GM12878 (cell line): Measurements from ENCODE around the gene TRABD2A. TPM values are rescaled to one million over a fixed set of nuclear protein-coding genes. Genes with fewer than 3 reads are reported as not detected.

Source experiments
- ATAC-seq: fragments of 200-7000 bp; cut with Tn5 transposase; 3 replicates; pipeline ENCODE4 v1.9.1; 2020; ENCODE audit warnings: mild to moderate bottlenecking, moderate library complexity
- BruUV-seq: library from RNA; stranded (reverse); fragments of 400-500 nt; replicated peaks from 2 replicates; lab custom pipeline; 2021; lab: Mats Ljungman, UMichigan
- CTCF ChIA-PET: fragments of 300-600 bp; sonication (Branson Sonifier 250); formaldehyde crosslinking; extraction: SDS; loops from one replicate; lab custom pipeline; 2021; ENCODE audit warnings: inconsistent platforms; lab: Yijun Ruan, JAX
- POLR2A ChIA-PET: fragments of 350-600 bp; formaldehyde crosslinking; extraction: SDS; loops from one replicate; lab custom pipeline; 2021; ENCODE audit warnings: inconsistent platforms; lab: Charles Lee
- RAD21 ChIA-PET: fragments of 300-600 bp; sonication (Branson Sonifier 250); formaldehyde crosslinking; loops from one replicate; lab custom pipeline; 2023; ENCODE audit warnings: antibody characterized with exemption; ENCODE audit not compliant: unreplicated experiment; lab: Charles Lee
- SMC1A ChIA-PET: fragments of 300-600 bp; sonication (Branson Sonifier 250); formaldehyde crosslinking; loops from one replicate; lab custom pipeline; 2023; ENCODE audit not compliant: unreplicated experiment, uncharacterized antibody; lab: Charles Lee
- DNase-seq: peaks from one replicate; pipeline ENCODE4 v3.0.0-alpha.2; 2011; ENCODE audit warnings: low read depth, low spot score
- FAIRE-seq: peaks from 3 replicates; lab custom pipeline; 2011; peaks lifted over from hg19 to GRCh38; lab: Jason Lieb, UNC
- H2AFZ ChIP-seq: 2 replicates; pipeline ENCODE4 v1.6.0; 2011; ENCODE audit warnings: low read depth, low read length, control low read depth; ENCODE audit not compliant: control insufficient read depth
- H3K27ac ChIP-seq: 2 replicates; pipeline ENCODE4 v1.5.1; 2011; ENCODE audit warnings: control low read depth; ENCODE audit not compliant: control insufficient read depth, insufficient read depth
- H3K27me3 ChIP-seq, 2 experiments: replicated peaks in 1 of 2; 2 replicates each; pipeline versions ENCODE4 v1.6.0 to v1.6.1; 2011; ENCODE audit warnings: low read length in 1 of 2; ENCODE audit not compliant: control insufficient read depth in 2 of 2, insufficient read depth in 2 of 2
- H3K36me3 ChIP-seq, 2 experiments: 2 replicates each; pipeline ENCODE4 v1.5.1; 2011; ENCODE audit warnings: low read length in 1 of 2; ENCODE audit not compliant: control insufficient read depth in 2 of 2, insufficient read depth in 2 of 2
- H3K4me1 ChIP-seq: 2 replicates; pipeline ENCODE4 v1.6.1; 2011; ENCODE audit warnings: mild to moderate bottlenecking, low read length, moderate library complexity, mixed read lengths; ENCODE audit not compliant: control insufficient read depth, insufficient read depth
- H3K4me2 ChIP-seq: 2 replicates; pipeline ENCODE4 v1.6.0; 2011; ENCODE audit warnings: control low read depth; ENCODE audit not compliant: control insufficient read depth, insufficient read depth
- H3K4me3 ChIP-seq: fragments of 200-600 bp; sonication (generic); 2 replicates; pipeline ENCODE4 v1.5.1; 2016
- H3K79me2 ChIP-seq: 2 replicates; pipeline ENCODE4 v1.6.0; 2011; ENCODE audit warnings: low read length; ENCODE audit not compliant: control insufficient read depth, insufficient read depth
- H3K9ac ChIP-seq: 2 replicates; pipeline ENCODE4 v1.8.0; 2011; ENCODE audit warnings: low read length, control low read depth, mixed read lengths; ENCODE audit not compliant: control insufficient read depth, insufficient read depth
- H3K9me3 ChIP-seq: replicated peaks from 3 replicates; pipeline ENCODE4 v1.5.1; 2011; ENCODE audit warnings: mild to moderate bottlenecking, low read length; ENCODE audit not compliant: control insufficient read depth, insufficient read depth
- H4K20me1 ChIP-seq: 2 replicates; pipeline ENCODE4 v1.6.0; 2011; ENCODE audit not compliant: control insufficient read depth, insufficient read depth
- EED ChIP-seq: sonication (generic); IDR thresholded peaks from 2 replicates; pipeline ENCODE4 v1.6.1; 2016; ENCODE audit warnings: antibody characterized with exemption, low read depth
- EZH2 ChIP-seq: IDR thresholded peaks from 2 replicates; pipeline ENCODE4 v1.6.1; 2012; ENCODE audit warnings: low read depth, mild to moderate bottlenecking, control low read depth, inconsistent platforms, low read length, borderline replicate concordance; ENCODE audit not compliant: control insufficient read depth
- FOS ChIP-seq: IDR thresholded peaks from 3 replicates; pipeline ENCODE4 v1.6.1; 2011; ENCODE audit warnings: borderline replicate concordance; ENCODE audit not compliant: insufficient read length; ENCODE audit errors: extremely low read depth
- HDAC6 ChIP-seq: fragments of 200-600 bp; sonication (generic); IDR thresholded peaks from one replicate; pipeline ENCODE4 v1.8.0; 2017; ENCODE audit warnings: antibody characterized with exemption; ENCODE audit not compliant: unreplicated experiment
- IKZF2 ChIP-seq, 2 experiments: fragments of 450-650 bp; IDR thresholded peaks; 2 replicates each; pipeline ENCODE4 v1.6.1; 2017; ENCODE audit warnings: mild to moderate bottlenecking in 2 of 2, moderate library complexity in 2 of 2
- JUND ChIP-seq: IDR thresholded peaks from 2 replicates; pipeline ENCODE4 v1.6.1; 2012; ENCODE audit warnings: low read depth, mild to moderate bottlenecking, low read length, improper control_type of control experiment, moderate library complexity
- MXI1 ChIP-seq: fragments of 150-350 bp; IDR thresholded peaks from 2 replicates; pipeline ENCODE4 v1.6.1; 2011; ENCODE audit warnings: low read depth, mild to moderate bottlenecking, inconsistent platforms, low read length, improper control_type of control experiment
- NFIC ChIP-seq: IDR thresholded peaks from 2 replicates; pipeline ENCODE4 v1.6.1; 2012; ENCODE audit warnings: low read depth, mild to moderate bottlenecking, inconsistent platforms, low read length, moderate library complexity
- PAX5 ChIP-seq: IDR thresholded peaks from 2 replicates; pipeline ENCODE4 v1.6.1; 2011; ENCODE audit warnings: low read depth, low read length, borderline replicate concordance
- SPI1 ChIP-seq: IDR thresholded peaks from 2 replicates; pipeline ENCODE4 v1.6.1; 2011; ENCODE audit warnings: low read depth, mild to moderate bottlenecking, low read length, moderate library complexity, borderline replicate concordance; ENCODE audit not compliant: insufficient read depth
- STAT1 ChIP-seq: fragments of 450-650 bp; conservative IDR thresholded peaks from 2 replicates; pipeline ENCODE4 v1.6.1; 2014; ENCODE audit warnings: antibody characterized with exemption, mild to moderate bottlenecking
- ZNF217 ChIP-seq: fragments of 450-650 bp; IDR thresholded peaks from 2 replicates; pipeline ENCODE4 v1.6.1; 2017; ENCODE audit warnings: antibody characterized with exemption, mild to moderate bottlenecking
- ZZZ3 ChIP-seq: IDR thresholded peaks from 2 replicates; pipeline ENCODE4 v1.6.1; 2011; ENCODE audit warnings: low read depth; ENCODE audit not compliant: control insufficient read depth, insufficient read length
- WGBS: methylation state at CpG from one replicate; pipeline ENCODE4 v1.1.6; 2016; ENCODE audit warnings: low lambda C conversion rate; ENCODE audit not compliant: insufficient replicate concordance, insufficient coverage; ENCODE audit errors: missing lambda C conversion rate; 5-methylcytosine and 5-hydroxymethylcytosine counted together
- in situ Hi-C: fragments of 300-500 bp; cut with MboI; formaldehyde crosslinking; loops from 9 replicates; pipeline ENCODE4 v1.14.3; 2018; ENCODE audit warnings: mixed read lengths
- intact Hi-C: fragments of 100-400 bp; cut with micrococcal nuclease; formaldehyde crosslinking; loops from one replicate; pipeline ENCODE4 v1.14.2; 2022; ENCODE audit not compliant: unreplicated experiment
- polyA plus RNA-seq, 11 experiments: library from polyadenylated mRNA; depleted of rRNA in 4 of 11; unstranded in 6 of 11; stranded (reverse) in 5 of 11; fragments of >200 nt; fragmentation: Nextera tagmentation in 4 of 11; fragmentation: Illumina TruSeq in 1 of 11; extraction: Ambion mirVana in 4 of 11; extraction: Trizol in 1 of 11; gene quantifications; 1 replicate in 1 of 11; 2 replicates in 10 of 11; pipeline versions ENCODE4 v1.2.1 to v1.2.3, GENCODE V29; 2011 to 2016; ENCODE audit warnings: inconsistent platforms in 2 of 11, missing spikeins in 2 of 11, low read depth in 1 of 11
- total RNA-seq, 4 experiments: library from RNA; depleted of rRNA in 3 of 4; stranded (reverse); fragments of >200 nt in 3 of 4; fragmentation: Illumina TruSeq in 1 of 4; extraction: Trizol in 1 of 4; gene quantifications; 2 replicates each; pipeline versions ENCODE4 v1.2.1 to v1.2.3, GENCODE V29; 2013 to 2021
- TF ChIP-seq, protein P1 (sequence below): IDR thresholded peaks from 2 replicates; pipeline ENCODE4 v1.6.1; 2012; ENCODE audit warnings: low read depth, low read length, improper control_type of control experiment
- TF ChIP-seq, protein P2 (sequence below): fragments of 450-650 bp; IDR thresholded peaks from 2 replicates; pipeline ENCODE4 v1.6.1; 2017; ENCODE audit warnings: mild to moderate bottlenecking, moderate library complexity
- TF ChIP-seq, protein P3 (sequence below): IDR thresholded peaks from 2 replicates; pipeline ENCODE4 v1.6.1; 2012; ENCODE audit warnings: low read depth, low read length, improper control_type of control experiment

TRABD2A gene
- total and polyA plus RNA-seq, 10 of the 15 experiments (the other 5 are each of a cell fraction or from before 2014, with no cell fraction given), result 1.4 to 7.6 (median 4.1) TPM

DNA sequence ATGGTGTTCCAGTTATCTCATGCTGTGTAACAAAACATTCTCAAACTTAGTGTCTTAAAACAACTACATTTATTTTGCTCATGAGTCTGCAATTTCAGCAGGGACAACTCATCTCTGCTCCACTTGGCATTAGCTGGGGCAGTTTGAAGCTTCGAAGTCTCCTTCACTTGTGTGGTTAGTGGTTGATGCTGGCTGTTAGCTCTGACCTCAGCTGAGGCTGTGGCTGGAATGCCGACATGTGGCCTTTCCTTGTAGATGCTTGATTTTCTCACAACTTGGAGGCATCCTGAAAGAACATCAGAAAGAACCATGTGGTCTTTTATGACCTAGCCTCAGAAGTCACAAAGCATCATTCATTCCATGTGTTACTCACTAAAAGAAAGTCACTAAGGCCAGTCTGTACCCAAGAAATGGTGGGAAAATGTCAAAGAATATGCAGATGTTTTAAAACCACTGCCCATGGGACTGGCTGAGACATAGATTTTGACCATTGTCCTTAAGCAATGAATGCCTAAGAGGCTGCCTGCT lies 20.8 kb upstream of the TRABD2A start:
- Histone ChIP-seq H3K79me2 (peaks cover 13% of the 10 kb centered on the region), H3K36me3 (no peaks in the 10 kb centered on the region), H3K27me3 (no peaks in the 10 kb centered on the region), H2AFZ (no peak overlapping the region), H3K4me1 (peaks cover 25% of the 10 kb centered on the region), H4K20me1 (no peaks in the 10 kb centered on the region), H3K9me3 (no peaks in the 10 kb centered on the region; the same call in 2 of the 3 replicates), H3K4me3 (no peak overlapping the region), H3K4me2 (no peak overlapping the region), H3K27ac (no peak overlapping the region), H3K9ac (no peak overlapping the region)
- intact Hi-C loops, result no loop called here
- RAD21 ChIA-PET, result interaction anchor here (0.6 to 1.5 kb wide), 5 partner anchors 12 to 365 kb away, joined by 3 to 5 read pairs (median 3); no protein-coding TSS in a partner anchor
- in situ Hi-C loops, result no loop called here
- POLR2A ChIA-PET, result interaction anchor here (0.5 to 1.5 kb wide), 4 partner anchors 13 to 78 kb away, joined by 4 to 5 read pairs (median 4); no protein-coding TSS in a partner anchor
- SMC1A ChIA-PET, result interaction anchor here (0.7 to 2.9 kb wide), 6 partner anchors 13 to 23 kb away, joined by 3 to 16 read pairs (median 4); partner anchors contain the start of gene TRABD2A
- FAIRE-seq, result no peak
- 55% methylated on average over 2 of the region's 2 CpGs for WGBS
- ATAC-seq, result no peak
- no peak for DNase-seq
- no TSS peak for BruUV-seq
- CTCF ChIA-PET, result interaction anchor here (0.8 to 4.1 kb wide), 5 partner anchors 13 to 24 kb away, joined by 3 to 18 read pairs (median 4); no protein-coding TSS in a partner anchor
- TF ChIP-seq JUND (no peak), ZNF217 (no peak), NFIC (no peak), SPI1 (no peak), ZZZ3 (no peak), FOS (no peak), EED (no peak), EZH2 (no peak), IKZF2 (IDR thresholded peaks at IDR 0.05) (no peak), PAX5 (no peak), STAT1 (no peak), HDAC6 (no peak), MXI1 (no peak)
- TF ChIP-seq, protein P1, sequence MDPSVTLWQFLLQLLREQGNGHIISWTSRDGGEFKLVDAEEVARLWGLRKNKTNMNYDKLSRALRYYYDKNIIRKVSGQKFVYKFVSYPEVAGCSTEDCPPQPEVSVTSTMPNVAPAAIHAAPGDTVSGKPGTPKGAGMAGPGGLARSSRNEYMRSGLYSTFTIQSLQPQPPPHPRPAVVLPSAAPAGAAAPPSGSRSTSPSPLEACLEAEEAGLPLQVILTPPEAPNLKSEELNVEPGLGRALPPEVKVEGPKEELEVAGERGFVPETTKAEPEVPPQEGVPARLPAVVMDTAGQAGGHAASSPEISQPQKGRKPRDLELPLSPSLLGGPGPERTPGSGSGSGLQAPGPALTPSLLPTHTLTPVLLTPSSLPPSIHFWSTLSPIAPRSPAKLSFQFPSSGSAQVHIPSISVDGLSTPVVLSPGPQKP, result no peak
- TF ChIP-seq, protein P2, sequence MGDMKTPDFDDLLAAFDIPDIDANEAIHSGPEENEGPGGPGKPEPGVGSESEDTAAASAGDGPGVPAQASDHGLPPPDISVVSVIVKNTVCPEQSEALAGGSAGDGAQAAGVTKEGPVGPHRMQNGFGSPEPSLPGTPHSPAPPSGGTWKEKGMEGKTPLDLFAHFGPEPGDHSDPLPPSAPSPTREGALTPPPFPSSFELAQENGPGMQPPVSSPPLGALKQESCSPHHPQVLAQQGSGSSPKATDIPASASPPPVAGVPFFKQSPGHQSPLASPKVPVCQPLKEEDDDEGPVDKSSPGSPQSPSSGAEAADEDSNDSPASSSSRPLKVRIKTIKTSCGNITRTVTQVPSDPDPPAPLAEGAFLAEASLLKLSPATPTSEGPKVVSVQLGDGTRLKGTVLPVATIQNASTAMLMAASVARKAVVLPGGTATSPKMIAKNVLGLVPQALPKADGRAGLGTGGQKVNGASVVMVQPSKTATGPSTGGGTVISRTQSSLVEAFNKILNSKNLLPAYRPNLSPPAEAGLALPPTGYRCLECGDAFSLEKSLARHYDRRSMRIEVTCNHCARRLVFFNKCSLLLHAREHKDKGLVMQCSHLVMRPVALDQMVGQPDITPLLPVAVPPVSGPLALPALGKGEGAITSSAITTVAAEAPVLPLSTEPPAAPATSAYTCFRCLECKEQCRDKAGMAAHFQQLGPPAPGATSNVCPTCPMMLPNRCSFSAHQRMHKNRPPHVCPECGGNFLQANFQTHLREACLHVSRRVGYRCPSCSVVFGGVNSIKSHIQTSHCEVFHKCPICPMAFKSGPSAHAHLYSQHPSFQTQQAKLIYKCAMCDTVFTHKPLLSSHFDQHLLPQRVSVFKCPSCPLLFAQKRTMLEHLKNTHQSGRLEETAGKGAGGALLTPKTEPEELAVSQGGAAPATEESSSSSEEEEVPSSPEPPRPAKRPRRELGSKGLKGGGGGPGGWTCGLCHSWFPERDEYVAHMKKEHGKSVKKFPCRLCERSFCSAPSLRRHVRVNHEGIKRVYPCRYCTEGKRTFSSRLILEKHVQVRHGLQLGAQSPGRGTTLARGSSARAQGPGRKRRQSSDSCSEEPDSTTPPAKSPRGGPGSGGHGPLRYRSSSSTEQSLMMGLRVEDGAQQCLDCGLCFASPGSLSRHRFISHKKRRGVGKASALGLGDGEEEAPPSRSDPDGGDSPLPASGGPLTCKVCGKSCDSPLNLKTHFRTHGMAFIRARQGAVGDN, result no peak
- TF ChIP-seq, protein P3, sequence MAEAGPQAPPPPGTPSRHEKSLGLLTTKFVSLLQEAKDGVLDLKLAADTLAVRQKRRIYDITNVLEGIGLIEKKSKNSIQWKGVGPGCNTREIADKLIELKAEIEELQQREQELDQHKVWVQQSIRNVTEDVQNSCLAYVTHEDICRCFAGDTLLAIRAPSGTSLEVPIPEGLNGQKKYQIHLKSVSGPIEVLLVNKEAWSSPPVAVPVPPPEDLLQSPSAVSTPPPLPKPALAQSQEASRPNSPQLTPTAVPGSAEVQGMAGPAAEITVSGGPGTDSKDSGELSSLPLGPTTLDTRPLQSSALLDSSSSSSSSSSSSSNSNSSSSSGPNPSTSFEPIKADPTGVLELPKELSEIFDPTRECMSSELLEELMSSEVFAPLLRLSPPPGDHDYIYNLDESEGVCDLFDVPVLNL, result no peak
